ENCODE results near the gene B3GALT4. TPM values are rescaled to one million over a fixed set of nuclear protein-coding genes. Genes with fewer than 3 reads are reported as not detected.

Gene B3GALT4
- total and polyA plus RNA-seq, 4 experiments from 2014 or later: 22.2 to 46.7 (median 36.9) TPM

DNA sequence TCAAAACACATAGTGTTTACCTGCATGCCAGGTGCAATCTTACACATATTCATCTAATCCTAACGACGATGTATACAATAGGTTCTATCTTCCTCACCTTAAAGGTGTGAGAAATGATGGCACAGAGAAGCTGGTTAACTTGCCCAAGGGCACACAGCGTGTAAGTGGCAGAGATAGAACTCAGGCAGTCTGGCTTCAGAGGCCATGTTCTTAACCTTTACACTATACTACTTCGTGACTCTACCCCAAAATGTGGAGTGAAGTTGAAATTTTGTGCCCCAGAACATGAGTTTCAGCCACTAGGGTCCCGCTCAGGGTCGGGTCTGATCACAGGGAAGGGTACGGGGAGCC lies 5.8 kb upstream of the B3GALT4 start:
- H3K36me3 Mint-ChIP-seq: peaks cover 46 to 82% of the 10 kb centered on the region in 2 donors
- H3K27me3 Mint-ChIP-seq: no peaks in the 10 kb centered on the region
- H3K9me3 Mint-ChIP-seq: peaks cover 0 to 5% (median 0%) of the 10 kb centered on the region in 8 donors
- H3K4me1 Mint-ChIP-seq: peaks cover 37 to 72% (median 55%) of the 10 kb centered on the region in 4 donors
- no peak for DNase-seq
- no peaks in the 10 kb centered on the region for H3K27me3 ChIP-seq (ENCODE audit: insufficient read depth, low read length)
- H3K27ac Mint-ChIP-seq: peak overlapping the region; percentile 97 to 100 (median 99)
- intact Hi-C loops (cut with micrococcal nuclease): loop anchor here (1.0 to 10.0 kb wide), 9 partner anchors 18 to 1296 kb away; partner anchors contain the start of genes CUTA, DXO, KIFC1 and PFDN6
- ChIA-PET CTCF (ENCODE audit: partially characterized antibody) (interaction anchor here (1.0 to 4.7 kb wide), 10 partner anchors 10 to 120 kb away, joined by 3 to 35 read pairs (median 10); partner anchors contain the start of genes PFDN6, RGL2, TAPBP and WDR46), POLR2A (ENCODE audit: partially characterized antibody) (interaction anchor here (0.8 to 5.4 kb wide), 33 partner anchors 9 to 1299 kb away, joined by 3 to 116 read pairs (median 8); partner anchors contain the start of genes BAK1, BRD2, CUTA and DXO)
- peak overlapping the region; percentile 85 for H3K27ac ChIP-seq (ENCODE audit: low read depth, low read length)
- peaks cover 60% of the 10 kb centered on the region for H3K36me3 ChIP-seq (ENCODE audit: insufficient read depth, low read length)
- peaks cover 57% of the 10 kb centered on the region for H3K4me1 ChIP-seq (ENCODE audit: insufficient read depth, low read length)
- no peaks in the 10 kb centered on the region for H3K9me3 ChIP-seq (ENCODE audit: control insufficient read depth in 1 of 2, low read length in 2 of 2)
- H3K4me3 ChIP-seq (ENCODE audit: low read length in 2 of 2): peak overlapping the region; percentile 75 to 90
- peak overlapping the region; percentile 96 to 100 (median 98) for H3K4me3 Mint-ChIP-seq

DNA sequence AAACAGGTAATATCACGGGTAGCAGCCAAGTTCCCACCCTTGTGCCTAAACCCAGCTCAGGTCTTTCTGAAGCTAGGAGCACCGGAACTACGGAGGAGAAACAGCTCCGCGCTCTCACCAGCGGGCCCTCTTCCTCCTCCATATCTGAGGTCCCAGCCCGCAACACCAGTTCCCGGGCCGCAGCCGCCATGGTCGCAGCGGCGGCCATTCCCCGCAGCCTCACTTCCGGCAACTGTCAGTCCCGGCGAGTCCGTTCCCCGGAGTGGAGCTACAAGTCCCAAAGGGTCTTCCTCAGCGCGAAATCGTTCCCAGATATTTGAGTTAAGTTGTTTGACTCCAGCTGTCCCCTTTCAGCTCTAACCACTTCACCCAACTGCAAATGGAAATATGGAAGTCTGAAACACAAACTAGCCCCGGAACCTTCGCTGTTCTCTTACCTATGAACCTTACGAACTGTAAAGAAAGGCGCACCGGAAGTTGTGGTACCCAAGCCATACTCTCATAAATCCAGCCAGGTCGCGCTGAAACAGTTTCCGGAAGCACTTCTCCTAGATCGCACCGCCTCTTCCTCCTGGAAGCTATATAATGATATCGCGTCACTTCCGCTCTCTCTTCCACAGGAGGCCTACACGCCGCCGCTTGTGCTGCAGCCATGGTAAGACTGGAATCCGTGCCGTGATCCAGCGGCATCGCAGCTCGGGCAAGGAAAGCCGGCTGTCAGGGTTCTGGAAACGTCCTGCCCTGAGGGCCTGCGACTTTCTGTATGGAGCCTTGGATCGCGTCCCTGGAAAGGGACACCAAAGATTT lies 5.3 kb upstream of the B3GALT4 start, which contains the start of the genes RPS18 and VPS52:
RPS18 (plus strand) TSS at position 608 of the 807 bp plus-strand sequence; CDS start at position 653, 45 bp downstream.
VPS52 (minus strand) TSS at position 409 of the 807 bp plus-strand sequence; CDS start at position 208, 201 bp downstream.
- Histone ChIP-seq H3K27me3 (ENCODE audit: insufficient read depth, low read length) (no peaks in the 10 kb centered on the region), H3K27ac (ENCODE audit: low read depth, low read length) (peak within 1 kb of the TSS; percentile 85), H3K9me3 (ENCODE audit: control insufficient read depth in 1 of 2, low read length in 2 of 2) (no peaks in the 10 kb centered on the region), H3K4me1 (ENCODE audit: insufficient read depth, low read length) (peaks cover 62% of the 10 kb centered on the region), H3K36me3 (ENCODE audit: insufficient read depth, low read length) (peaks cover 56% of the 10 kb centered on the region), H3K4me3 (ENCODE audit: low read length in 2 of 2) (peak within 1 kb of the TSS; percentile 75 to 90)
- Mint-ChIP-seq H3K36me3 (peaks cover 46 to 82% of the 10 kb centered on the region in 2 donors), H3K9me3 (peaks cover 0 to 5% (median 0%) of the 10 kb centered on the region in 8 donors), H3K27me3 (no peaks in the 10 kb centered on the region), H3K4me3 (peak within 1 kb of the TSS; percentile 96 to 100 (median 98)), H3K27ac (peak within 1 kb of the TSS; percentile 97 to 100 (median 99)), H3K4me1 (peaks cover 43 to 78% (median 61%) of the 10 kb centered on the region in 4 donors)
- CTCF ChIA-PET (ENCODE audit: partially characterized antibody): interaction anchor here (0.5 to 4.7 kb wide), 11 partner anchors 10 to 119 kb away, joined by 3 to 35 read pairs (median 9); partner anchors contain the start of genes PFDN6, RGL2, TAPBP and WDR46
- DNase-seq: peak; percentile 95 to 98 (median 96)
- POLR2A ChIA-PET (ENCODE audit: partially characterized antibody): interaction anchor here (0.5 to 5.4 kb wide), 38 partner anchors 9 to 1300 kb away, joined by 3 to 116 read pairs (median 7); partner anchors contain the start of genes BAK1, BRD2, CUTA and DXO
- intact Hi-C loops (cut with micrococcal nuclease): loop anchor here (1.0 to 10.0 kb wide), 10 partner anchors 18 to 1297 kb away; partner anchors contain the start of genes CUTA, DXO, KIFC1 and PFDN6

DNA sequence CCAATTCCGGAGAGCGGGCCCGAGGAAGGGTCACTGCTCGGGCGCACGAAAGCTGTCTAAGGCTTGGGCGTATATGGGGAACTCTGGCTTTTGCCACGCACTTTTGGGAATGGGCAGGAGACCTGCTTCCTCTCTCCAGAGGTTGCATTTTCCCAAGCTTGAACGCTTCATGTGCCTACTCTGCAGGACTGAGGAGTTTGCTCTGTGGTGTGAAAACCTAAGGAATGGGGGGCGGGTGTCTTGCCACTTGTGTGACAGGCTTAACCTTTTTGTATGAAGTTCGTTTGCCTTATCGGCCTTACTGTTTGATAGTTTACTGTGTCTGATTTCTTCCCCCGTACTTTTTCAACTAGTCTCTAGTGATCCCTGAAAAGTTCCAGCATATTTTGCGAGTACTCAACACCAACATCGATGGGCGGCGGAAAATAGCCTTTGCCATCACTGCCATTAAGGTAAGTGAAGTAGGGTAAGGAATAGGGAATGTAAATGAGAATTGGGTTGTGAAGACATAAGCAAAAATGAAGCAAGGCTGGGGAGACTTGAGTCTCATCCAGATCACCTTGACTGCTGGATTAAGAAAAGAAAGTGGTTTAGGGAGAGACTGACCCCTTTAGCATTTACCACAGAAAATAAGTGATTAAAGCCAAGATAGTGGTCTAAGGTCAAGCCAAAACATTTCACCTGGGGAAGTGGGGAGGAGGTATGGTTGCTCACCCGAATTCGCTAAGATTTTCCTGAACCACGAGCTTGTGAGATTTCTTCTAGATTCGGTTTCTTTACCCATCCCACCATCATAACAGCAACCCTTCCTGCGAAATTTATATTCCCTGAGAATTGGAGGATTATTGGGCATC lies 4.4 kb upstream of the B3GALT4 start:
- intact Hi-C loops (cut with micrococcal nuclease): loop anchor here (1.0 to 10.0 kb wide), 4 partner anchors 72 to 1298 kb away; partner anchors contain the start of genes CUTA, DXO, RXRB and SLC39A7
- peak overlapping the region; percentile 85 for H3K27ac ChIP-seq (ENCODE audit: low read depth, low read length)
- H3K27ac Mint-ChIP-seq: peak overlapping the region; percentile 97 to 100 (median 99)
- H3K9me3 Mint-ChIP-seq: peaks cover 0 to 5% (median 0%) of the 10 kb centered on the region in 8 donors
- peak overlapping the region; percentile 96 to 100 (median 98) for H3K4me3 Mint-ChIP-seq
- CTCF ChIA-PET (ENCODE audit: partially characterized antibody): interaction anchor here (1.1 to 4.7 kb wide), 9 partner anchors 11 to 118 kb away, joined by 3 to 35 read pairs (median 10); partner anchors contain the start of genes PFDN6, RGL2, WDR46 and ZBTB22
- peak in 2 of 5 donors; percentile 25 to 46 for DNase-seq
- H3K27me3 Mint-ChIP-seq: no peaks in the 10 kb centered on the region
- peak overlapping the region; percentile 75 to 90 for H3K4me3 ChIP-seq (ENCODE audit: low read length in 2 of 2)
- H3K27me3 ChIP-seq (ENCODE audit: insufficient read depth, low read length): no peaks in the 10 kb centered on the region
- peaks cover 64% of the 10 kb centered on the region for H3K4me1 ChIP-seq (ENCODE audit: insufficient read depth, low read length)
- POLR2A ChIA-PET (ENCODE audit: partially characterized antibody): interaction anchor here (0.5 to 5.4 kb wide), 35 partner anchors 8 to 1301 kb away, joined by 3 to 116 read pairs (median 8); partner anchors contain the start of genes BAK1, BRD2, CUTA and DXO
- no peaks in the 10 kb centered on the region for H3K9me3 ChIP-seq (ENCODE audit: control insufficient read depth in 1 of 2, low read length in 2 of 2)
- H3K36me3 Mint-ChIP-seq: peaks cover 40 to 77% of the 10 kb centered on the region in 2 donors
- peaks cover 48% of the 10 kb centered on the region for H3K36me3 ChIP-seq (ENCODE audit: insufficient read depth, low read length)
- peaks cover 44 to 81% (median 63%) of the 10 kb centered on the region in 4 donors for H3K4me1 Mint-ChIP-seq

DNA sequence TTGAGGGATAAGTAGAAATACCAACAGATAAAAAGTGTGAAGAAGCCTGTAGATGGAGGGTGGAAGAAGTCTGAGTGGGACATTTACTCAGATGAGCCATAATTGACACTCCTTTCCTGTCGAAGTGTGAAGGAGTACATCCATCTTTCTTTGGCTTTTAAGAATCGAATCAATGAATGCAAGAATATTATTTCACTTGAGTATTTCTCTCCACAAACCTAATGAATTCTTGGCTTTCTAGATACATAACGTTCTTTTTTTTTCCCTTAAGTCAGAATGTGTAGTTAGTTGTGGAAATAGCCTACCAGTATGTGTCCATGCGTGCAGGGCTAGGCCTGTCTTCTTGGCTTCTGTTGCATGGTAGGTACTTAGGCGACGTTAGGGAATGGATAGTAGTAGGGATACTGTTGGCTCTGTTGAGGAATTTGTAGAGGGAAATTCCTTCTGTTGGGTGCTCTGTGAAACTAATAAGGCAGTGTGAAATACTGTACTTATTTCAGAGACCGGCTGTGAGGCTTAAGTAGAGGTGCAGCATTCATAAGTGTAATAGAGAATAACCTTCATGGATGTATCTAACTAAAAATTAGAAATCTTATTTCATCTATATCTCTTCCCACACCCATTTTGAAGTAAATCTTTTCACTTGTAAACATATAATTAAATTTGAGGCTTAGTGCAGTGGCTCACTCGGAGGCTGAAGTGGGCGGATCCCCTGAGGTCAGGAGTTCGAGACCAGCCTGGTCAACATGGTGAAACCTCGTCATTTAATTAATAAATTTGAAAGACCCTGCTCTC lies 3.6 kb upstream of the B3GALT4 start:
- Histone ChIP-seq H3K27me3 (ENCODE audit: insufficient read depth, low read length) (no peaks in the 10 kb centered on the region), H3K4me3 (ENCODE audit: low read length in 2 of 2) (peak overlapping the region; percentile 75 to 90), H3K9me3 (ENCODE audit: control insufficient read depth in 1 of 2, low read length in 2 of 2) (no peaks in the 10 kb centered on the region), H3K4me1 (ENCODE audit: insufficient read depth, low read length) (peaks cover 72% of the 10 kb centered on the region), H3K36me3 (ENCODE audit: insufficient read depth, low read length) (peaks cover 39% of the 10 kb centered on the region), H3K27ac (ENCODE audit: low read depth, low read length) (peak overlapping the region; percentile 85)
- DNase-seq: no peak
- Mint-ChIP-seq H3K4me1 (peaks cover 45 to 87% (median 68%) of the 10 kb centered on the region in 4 donors), H3K27ac (peak overlapping the region; percentile 97 to 100 (median 99)), H3K9me3 (peaks cover 0 to 5% (median 0%) of the 10 kb centered on the region in 8 donors), H3K27me3 (no peaks in the 10 kb centered on the region), H3K36me3 (peaks cover 33 to 74% of the 10 kb centered on the region in 2 donors), H3K4me3 (peak overlapping the region; percentile 96 to 100 (median 98))
- intact Hi-C loops (cut with micrococcal nuclease): loop anchor here (5.0 to 10.0 kb wide), 3 partner anchors 144 to 1299 kb away; partner anchors contain the start of genes CUTA and DXO
- POLR2A ChIA-PET (ENCODE audit: partially characterized antibody): interaction anchor here (0.8 to 8.5 kb wide), 14 partner anchors 9 to 304 kb away, joined by 3 to 220 read pairs (median 25); partner anchors contain the start of genes BRD2, CUTA, PFDN6 and RGL2
- CTCF ChIA-PET (ENCODE audit: partially characterized antibody): interaction anchor here (2.5 kb wide), 1 partner anchor 72 kb away, joined by 15 read pairs; no protein-coding TSS in a partner anchor

DNA sequence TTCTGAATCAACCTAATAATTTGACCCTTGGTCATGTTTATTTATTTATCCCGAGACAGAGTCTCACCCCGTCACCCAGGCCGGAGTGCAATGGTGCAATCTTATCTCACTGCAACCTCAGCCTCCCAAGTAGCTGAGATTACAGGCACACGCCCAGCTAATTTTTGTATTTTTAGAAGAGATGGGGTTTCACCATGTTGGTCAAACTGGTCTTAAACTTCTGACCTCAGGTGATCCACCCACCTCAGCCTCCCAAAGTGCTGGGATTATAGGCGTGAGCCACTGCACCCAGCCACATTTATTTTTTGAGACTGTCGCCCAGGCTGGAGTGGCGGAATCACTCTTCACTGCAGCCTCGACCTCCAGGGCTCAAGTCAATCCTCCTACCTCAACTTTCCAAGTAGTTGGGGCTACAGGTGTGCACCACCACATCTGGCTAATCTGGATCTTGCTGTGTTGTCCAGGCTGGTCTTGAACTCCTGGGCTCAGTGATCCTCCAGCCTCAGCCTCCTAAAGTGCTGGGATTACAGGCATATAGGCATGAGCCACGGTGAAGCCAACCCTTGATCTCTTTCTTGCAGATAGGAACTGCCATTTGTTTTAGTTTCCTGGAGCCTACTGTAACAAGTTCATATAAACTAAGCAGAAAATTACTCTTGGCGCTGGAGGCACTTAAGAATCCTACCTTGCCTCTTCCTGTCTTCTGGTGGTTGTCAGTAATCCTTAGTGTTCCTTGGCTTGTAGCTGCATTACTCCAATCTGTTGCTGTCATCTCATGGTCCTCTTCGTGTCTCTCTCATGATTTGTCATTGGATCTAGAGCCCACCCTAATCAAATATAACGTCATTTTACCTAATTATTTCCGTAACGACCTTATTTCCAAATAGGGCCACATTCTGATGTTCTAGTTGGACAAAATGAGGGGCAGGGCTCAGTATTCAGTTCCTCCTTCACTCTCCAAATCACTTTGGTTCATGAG lies 2.7 kb upstream of the B3GALT4 start:
- no peaks in the 10 kb centered on the region for H3K27me3 ChIP-seq (ENCODE audit: insufficient read depth, low read length)
- peaks cover 81% of the 10 kb centered on the region for H3K4me1 ChIP-seq (ENCODE audit: insufficient read depth, low read length)
- H3K9me3 ChIP-seq (ENCODE audit: control insufficient read depth in 1 of 2, low read length in 2 of 2): no peaks in the 10 kb centered on the region
- no peak for DNase-seq
- peaks cover 36% of the 10 kb centered on the region for H3K36me3 ChIP-seq (ENCODE audit: insufficient read depth, low read length)
- peak overlapping the region; percentile 82 for H3K27ac ChIP-seq (ENCODE audit: low read depth, low read length)
- Mint-ChIP-seq H3K27me3 (no peaks in the 10 kb centered on the region), H3K36me3 (peaks cover 26 to 73% of the 10 kb centered on the region in 2 donors), H3K27ac (peak overlapping the region; percentile 63 to 100 (median 97)), H3K4me1 (peaks cover 43 to 92% (median 75%) of the 10 kb centered on the region in 4 donors), H3K9me3 (peaks cover 0 to 5% (median 0%) of the 10 kb centered on the region in 8 donors), H3K4me3 (peak overlapping the region; percentile 62 to 100 (median 98))
- H3K4me3 ChIP-seq (ENCODE audit: low read length in 2 of 2): peak overlapping the region in 1 of 2 donors; percentile 35
- intact Hi-C loops (cut with micrococcal nuclease): loop anchor here (5.0 to 10.0 kb wide), 3 partner anchors 143 to 1299 kb away; partner anchors contain the start of genes CUTA and DXO
- CTCF ChIA-PET (ENCODE audit: partially characterized antibody): no interaction called here
- POLR2A ChIA-PET (ENCODE audit: partially characterized antibody): interaction anchor here (1.2 to 8.5 kb wide), 5 partner anchors 9 to 74 kb away, joined by 3 to 220 read pairs (median 3); partner anchors contain the start of genes PFDN6, RXRB and WDR46

Measured in CD4-positive, alpha-beta memory T cell (primary cell).